ENCODE data around the gene CCDC144A.
"Not testable (repeated sequence)": the region's sequence is repeated elsewhere in the genome, so short reads cannot be mapped to it uniquely, and the experiment has no call there.

CCDC144A gene

GRCh38 chr17:16787851-16788250 lies 97.8 kb downstream of the CCDC144A start:
- H3K4me3 ChIP-seq (ENCODE audit: low read depth, low read length): not testable (repeated sequence)

- not testable (repeated sequence) for H3K4me3 ChIP-seq (ENCODE audit: low read depth, low read length)
Measured at GRCh38 chr17:16788889-16789536, 99.0 kb downstream of the CCDC144A start.

GRCh38 chr17:16789622-16790021 lies 99.6 kb downstream of the CCDC144A start:
- H3K4me3 ChIP-seq (ENCODE audit: low read depth, low read length): not testable (repeated sequence)

DNA sequence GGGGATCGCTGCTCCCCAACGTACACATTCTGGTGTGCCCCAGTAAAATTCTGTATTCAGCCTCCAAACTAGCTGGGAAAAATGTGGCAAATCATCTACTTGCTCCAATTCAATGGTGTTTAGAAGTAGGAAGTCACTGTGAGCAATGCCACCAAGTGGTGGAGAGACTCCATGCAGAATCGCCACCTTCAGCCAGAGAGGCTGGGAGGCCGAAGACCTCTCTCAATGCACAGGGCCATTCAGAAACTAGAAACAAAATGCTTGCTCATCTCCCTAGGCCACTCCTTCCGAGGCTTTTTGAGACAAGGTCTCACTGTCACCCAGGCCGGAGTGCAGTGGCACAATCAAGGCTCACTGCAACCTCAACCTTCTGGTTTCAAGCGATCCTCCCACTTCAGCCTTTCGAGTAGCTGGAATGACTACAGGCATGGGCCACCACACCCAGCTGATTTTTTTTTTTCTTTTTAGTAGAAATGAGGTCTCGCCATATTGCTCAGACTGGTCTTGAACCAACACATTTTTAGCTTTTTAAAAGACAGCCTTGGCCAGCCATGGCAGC lies 100.4 kb downstream of the CCDC144A start:
- H3K4me3 ChIP-seq (ENCODE audit: low read depth, low read length): not testable (repeated sequence)

DNA sequence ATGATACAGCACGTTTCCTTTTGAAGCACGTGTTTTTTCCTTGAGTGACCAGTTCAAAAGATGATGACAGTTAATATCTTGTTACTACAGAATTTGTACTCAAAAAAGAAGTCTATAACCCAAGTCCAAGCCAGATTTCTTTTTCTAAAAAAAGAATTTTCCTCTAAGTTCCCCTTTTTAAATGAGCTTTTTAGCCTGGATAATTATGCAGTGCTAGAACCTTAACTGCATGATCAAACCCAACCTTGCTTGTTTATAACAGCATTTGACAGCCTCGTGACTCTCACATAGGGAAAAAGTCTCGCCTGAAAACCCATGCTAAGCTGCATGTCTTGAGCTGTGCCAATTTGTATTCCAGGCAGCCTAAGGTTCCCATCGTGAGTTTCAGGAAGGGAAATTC lies 104.2 kb downstream of the CCDC144A start:
- not testable (repeated sequence) for H3K4me3 ChIP-seq (ENCODE audit: low read depth, low read length)

DNA sequence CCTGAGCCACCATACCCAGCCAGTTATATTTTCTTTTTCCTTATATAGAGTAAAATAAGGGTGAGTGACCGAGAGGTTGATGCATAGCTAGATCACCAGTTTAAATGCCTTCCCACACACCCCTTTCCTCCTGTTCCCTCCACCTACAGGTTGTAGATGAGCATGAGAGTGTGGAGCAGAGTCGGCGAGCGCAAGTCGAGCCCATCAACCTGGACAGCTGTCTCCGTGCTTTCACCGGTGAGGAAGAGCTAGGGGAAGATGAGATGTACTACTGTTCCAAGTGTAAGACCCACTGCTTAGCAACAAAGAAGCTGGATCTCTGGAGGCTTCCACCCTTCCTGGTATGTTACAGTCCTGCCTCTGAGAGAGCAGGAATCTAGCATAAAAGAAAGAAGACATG lies 105.9 kb downstream of the CCDC144A start:
- not testable (repeated sequence) for H3K4me3 ChIP-seq (ENCODE audit: low read depth, low read length)

DNA sequence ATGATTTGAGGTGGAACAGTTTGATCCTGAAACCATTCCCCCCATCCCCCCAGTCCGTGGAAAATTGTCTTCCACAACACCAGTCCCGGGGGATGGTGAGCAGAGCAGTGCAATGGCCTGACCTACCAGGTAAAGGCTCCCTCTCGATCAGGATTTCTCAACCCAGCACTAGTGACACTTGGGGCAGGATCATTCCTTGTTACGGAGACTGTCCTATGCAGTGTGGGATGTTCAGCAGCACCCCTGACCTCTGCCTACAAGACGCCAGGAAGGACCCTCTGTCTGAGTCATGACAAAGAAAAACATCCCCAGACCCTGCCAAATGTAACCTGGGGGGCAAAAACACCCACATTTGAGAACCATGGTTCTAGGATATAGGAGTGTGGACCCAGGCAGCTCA lies 114.8 kb downstream of the CCDC144A start:
- not testable (repeated sequence) for H3K4me3 ChIP-seq (ENCODE audit: low read depth, low read length)

- not testable (repeated sequence) for H3K4me3 ChIP-seq (ENCODE audit: low read depth, low read length)
Measured at GRCh38 chr17:16806599-16806998, 116.6 kb downstream of the CCDC144A start.

GRCh38 chr17:16807620-16808019 lies 117.6 kb downstream of the CCDC144A start:
- not testable (repeated sequence) for H3K4me3 ChIP-seq (ENCODE audit: low read depth, low read length)

GRCh38 chr17:16810236-16810635 lies 120.2 kb downstream of the CCDC144A start:
- not testable (repeated sequence) for H3K4me3 ChIP-seq (ENCODE audit: low read depth, low read length)

DNA sequence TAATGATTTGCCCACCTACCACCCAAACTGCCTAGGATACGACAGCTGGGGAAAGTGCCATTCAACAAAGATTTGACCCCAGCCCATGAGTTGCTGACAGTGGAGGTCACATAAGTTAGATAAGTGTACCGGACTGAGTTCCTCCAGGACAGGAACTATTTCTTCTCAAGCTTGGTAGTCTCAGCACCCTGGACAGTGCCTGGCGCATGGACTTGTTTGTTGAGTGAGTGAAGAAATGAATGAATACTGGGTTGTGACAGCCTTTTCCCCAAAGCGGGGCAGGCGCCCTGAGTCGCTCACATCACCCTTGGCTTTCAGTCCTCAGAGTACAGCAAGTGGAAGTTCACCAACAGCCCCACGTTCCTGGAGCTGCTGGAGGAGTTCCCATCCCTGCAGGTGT lies 122.1 kb downstream of the CCDC144A start:
- H3K4me3 ChIP-seq (ENCODE audit: low read depth, low read length): not testable (repeated sequence)

DNA sequence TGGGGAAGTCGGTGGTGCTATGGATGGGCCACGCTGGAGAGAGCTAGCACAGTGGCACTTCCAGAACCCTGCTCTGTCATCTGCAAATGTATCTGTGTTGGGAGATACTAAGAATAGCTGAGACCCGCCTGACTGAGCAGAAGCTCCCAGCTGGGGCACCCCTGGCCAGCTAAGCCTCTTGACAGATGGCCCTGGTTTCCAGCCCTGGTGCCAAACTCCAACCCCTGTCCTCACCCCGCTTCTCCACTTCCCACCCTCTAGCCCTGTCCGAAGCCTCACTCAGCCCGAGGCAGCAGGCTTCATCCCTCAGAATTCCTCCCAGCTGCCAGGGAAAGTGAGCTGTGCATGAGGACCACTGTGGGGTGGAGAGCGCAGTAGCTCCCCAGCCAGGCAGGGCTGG lies 124.4 kb downstream of the CCDC144A start:
- TF ChIP-seq, protein P1, sequence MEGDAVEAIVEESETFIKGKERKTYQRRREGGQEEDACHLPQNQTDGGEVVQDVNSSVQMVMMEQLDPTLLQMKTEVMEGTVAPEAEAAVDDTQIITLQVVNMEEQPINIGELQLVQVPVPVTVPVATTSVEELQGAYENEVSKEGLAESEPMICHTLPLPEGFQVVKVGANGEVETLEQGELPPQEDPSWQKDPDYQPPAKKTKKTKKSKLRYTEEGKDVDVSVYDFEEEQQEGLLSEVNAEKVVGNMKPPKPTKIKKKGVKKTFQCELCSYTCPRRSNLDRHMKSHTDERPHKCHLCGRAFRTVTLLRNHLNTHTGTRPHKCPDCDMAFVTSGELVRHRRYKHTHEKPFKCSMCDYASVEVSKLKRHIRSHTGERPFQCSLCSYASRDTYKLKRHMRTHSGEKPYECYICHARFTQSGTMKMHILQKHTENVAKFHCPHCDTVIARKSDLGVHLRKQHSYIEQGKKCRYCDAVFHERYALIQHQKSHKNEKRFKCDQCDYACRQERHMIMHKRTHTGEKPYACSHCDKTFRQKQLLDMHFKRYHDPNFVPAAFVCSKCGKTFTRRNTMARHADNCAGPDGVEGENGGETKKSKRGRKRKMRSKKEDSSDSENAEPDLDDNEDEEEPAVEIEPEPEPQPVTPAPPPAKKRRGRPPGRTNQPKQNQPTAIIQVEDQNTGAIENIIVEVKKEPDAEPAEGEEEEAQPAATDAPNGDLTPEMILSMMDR (IDR thresholded peaks at IDR 0.05; ENCODE audit: low read depth, low read length): no peak
- no peak overlapping the region for H3K4me3 ChIP-seq (ENCODE audit: low read depth, low read length)

GRCh38 chr17:16817201-16817600 lies 127.2 kb downstream of the CCDC144A start:
- TF ChIP-seq, protein P1 (IDR thresholded peaks at IDR 0.05; ENCODE audit: low read depth, low read length): no peak
- no peak overlapping the region for H3K4me3 ChIP-seq (ENCODE audit: low read depth, low read length)

DNA sequence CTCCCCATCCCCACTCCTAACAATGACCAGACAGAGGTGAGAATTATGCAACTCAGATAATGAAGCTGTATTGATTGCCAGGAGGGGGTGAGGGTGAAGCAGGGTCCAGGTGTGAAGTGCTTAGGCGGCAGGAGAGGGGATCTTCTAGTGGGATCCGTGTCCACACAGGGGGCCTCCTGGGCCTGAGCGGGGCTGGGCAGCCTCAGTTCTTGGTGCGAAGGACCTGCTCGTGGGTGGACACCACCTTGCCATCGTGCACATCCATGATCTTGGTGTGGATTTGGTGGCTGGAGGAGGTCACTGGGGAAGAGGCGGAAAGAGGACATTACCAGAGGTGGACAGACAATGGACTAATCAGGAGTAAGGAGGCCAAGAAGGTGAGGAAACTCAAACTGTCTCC lies 127.9 kb downstream of the CCDC144A start:
- H3K4me3 ChIP-seq (ENCODE audit: low read depth, low read length): not testable (repeated sequence)
